GM21360 (cell line): ENCODE data around the gene PRKAG1.
"Not testable (repeated sequence)": the region's sequence is repeated elsewhere in the genome, so short reads cannot be mapped to it uniquely, and the experiment has no call there.

Source experiments
- ATAC-seq: cut with Tn5 transposase; IDR thresholded peaks from one replicate; pipeline ENCODE4 v1.9.1; 2021; ENCODE audit warnings: mild to moderate bottlenecking, moderate library complexity; ENCODE audit not compliant: unreplicated experiment

The PRKAG1 gene

DNA sequence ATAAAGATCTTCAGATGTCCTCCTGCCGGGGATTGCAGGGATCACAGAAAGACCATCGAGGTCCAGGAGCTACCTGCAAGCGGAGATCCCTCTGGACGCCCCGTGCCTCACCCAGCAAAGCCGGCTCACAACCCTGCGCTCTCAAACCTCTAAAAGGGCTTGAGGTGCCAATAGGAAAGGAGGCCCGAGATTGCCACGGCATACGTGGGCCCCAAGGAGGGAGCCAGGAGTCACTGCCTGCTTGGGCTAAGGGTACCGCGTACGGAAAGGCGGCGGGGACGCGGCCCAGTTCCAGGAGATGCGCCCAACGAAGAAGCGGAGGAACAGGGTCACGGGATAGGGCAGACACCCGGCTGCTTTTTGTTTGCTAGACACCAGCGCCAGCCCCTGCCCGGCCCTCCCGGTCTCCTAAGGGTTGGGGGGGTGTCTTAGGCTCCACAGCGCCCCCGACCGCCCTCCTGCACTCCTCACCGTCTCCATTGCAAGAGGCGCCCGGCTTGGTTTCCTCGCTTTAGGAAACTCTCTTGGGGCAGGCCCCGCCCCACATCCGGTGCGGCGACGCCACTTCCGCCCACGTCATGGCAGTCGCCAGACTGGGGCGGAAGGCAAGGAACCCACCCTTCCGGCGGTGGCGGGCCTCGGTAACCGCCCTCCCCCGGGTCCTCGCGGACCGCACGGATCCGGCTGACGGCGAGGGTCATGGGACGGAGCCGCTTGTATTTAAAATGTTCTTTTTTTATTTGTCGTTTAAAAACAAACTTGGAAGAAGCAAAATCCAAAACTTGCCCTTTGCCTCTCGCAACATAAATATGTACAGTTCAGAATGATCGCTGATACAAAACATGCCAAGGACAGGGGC is at the start of gene PRKAG1:
Gene PRKAG1, minus strand, starts transcription at position 516 of the 859 bp plus-strand sequence. Its CDS starts 36 bp downstream, at position 480.
- ATAC-seq = peak; percentile 78

GRCh38 chr12:49066120-49066519 is 47.5 kb upstream of the PRKAG1 start:
- ATAC-seq = no peak

GRCh38 chr12:49064767-49065152 is 46.2 kb upstream of the PRKAG1 start:
- ATAC-seq = no peak

- ATAC-seq = not testable (repeated sequence)
Measured at GRCh38 chr12:49061916-49062315, 43.3 kb upstream of the PRKAG1 start.

GRCh38 chr12:49061157-49061650 is 42.6 kb upstream of the PRKAG1 start:
- ATAC-seq = no peak

DNA sequence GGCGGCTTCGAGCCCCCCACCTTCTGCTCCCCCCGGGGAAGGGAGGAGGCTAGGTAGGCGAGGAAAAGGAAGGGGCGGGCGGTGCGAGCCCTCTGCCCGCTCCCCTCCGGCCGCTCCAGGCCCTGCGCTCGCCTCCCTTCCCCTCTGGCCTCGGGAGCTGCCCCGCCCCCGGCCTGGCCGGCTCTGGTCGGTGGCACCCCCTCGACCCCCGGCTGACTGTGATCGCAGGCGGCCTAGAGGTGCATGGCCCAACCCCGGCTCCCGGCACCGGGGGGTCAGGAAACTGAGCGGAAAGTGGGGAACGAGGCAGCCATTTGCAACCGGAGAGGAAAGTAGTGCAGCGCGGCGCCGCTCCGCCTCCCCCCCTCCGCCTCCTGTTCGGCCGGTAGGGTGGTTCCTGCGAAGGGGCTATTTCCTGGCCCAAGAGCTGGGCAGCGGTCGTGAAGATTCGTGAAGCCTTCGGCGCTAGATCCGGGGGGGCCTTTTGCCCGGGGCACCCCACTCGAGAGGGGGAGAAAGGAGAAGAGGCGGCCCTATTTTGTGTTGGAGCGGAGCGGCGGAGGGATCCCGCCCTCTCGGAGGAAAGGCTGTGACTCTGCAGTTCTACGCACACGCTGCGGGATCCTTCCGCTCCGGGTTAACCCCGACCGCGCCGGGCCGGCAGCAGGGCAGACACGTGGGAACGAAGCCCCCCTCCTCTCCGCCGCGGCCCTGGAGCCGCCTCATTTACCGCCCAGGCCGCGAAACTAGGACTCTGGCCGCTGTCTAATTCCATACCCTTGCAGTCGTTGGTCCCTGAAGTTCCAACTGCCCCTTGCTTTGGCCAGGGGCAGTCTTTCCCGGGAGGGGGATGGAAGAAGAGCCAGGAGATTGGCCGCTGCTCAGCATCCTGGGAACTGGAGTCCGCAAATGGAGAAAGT is 41.9 kb upstream of the PRKAG1 start, which contains the start of gene KMT2D:
Gene KMT2D, minus strand, starts transcription at position 558 of the 920 bp plus-strand sequence. CDS start 5,470 bp downstream, outside the sequence.
- ATAC-seq = peak; percentile 48

GRCh38 chr12:49059299-49060171 is 41.0 kb upstream of the PRKAG1 start:
- ATAC-seq = peak; percentile 18

DNA sequence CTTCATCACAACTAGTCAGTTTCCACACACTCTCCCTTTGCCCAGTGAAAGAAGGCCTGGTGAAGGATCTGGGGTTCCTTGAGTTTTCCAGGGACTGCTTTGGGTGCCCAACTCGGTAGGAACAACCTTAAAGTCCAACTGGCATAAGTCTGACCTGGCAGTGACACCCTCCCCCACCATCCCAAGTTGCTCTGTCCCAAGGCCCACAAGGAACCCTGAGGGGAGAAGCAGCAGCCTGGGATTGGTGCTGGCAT is 40.4 kb upstream of the PRKAG1 start:
- no peak for ATAC-seq

- ATAC-seq = no peak
Measured at GRCh38 chr12:49058366-49059044, 39.9 kb upstream of the PRKAG1 start.

GRCh38 chr12:49057888-49058287 is 39.3 kb upstream of the PRKAG1 start:
- no peak for ATAC-seq

DNA sequence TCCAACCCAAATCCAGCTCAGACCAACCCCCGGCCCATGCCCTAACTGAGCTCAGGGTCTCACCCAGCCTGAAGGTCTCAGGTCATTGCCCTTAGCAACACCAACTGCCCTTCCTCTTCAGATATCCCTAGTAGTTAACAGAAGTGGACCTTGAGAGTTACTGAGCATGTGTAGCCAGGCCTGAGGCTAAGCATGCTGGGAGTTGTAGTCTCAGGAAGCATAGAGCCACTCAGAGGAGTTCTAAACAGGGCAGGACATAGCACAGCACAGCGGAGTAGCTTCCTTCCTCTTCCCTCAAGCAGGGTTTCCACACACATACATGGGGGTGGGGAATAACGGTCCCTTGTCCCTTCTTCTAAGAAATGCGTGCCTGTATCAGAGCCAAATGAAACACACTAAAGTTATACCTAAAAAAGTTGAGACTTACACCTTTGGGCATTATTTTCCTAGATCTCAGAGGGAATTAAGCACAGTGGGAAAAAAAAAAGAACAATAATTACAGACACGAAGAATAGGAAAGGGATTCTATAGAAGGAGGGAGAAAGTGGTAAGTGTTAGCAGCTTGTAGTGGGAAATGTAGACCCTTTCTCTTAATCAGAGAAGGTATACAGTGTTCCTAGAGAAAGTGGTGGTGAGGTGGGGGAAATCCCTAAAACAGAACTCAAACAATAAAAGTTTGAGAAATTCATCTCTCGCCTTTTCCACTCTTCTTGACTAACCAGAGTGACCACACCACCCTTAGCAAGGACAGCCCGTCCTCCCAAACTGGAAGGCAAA is 37.6 kb upstream of the PRKAG1 start:
- ATAC-seq = peak; percentile 45

GRCh38 chr12:49055092-49055491 is 36.5 kb upstream of the PRKAG1 start:
- ATAC-seq = no peak

DNA sequence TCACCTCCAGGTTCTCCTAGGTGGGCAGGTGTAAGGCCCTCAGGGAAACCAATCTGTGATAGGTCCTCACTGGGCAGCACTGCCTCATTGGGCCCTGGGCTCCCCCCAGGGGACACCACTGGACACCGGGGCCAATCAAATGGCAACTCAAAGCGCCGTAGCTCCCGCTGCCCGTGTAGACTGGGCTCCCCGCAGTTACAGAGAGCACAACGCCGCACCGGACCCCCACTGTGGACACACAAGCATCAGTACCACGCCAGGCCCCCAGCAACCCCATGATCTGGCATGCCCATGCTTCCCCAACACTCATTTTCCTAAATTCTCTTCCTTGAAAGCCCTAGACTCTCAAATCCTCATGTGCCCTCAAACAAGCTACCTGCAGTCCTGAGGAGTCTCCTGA is 35.9 kb upstream of the PRKAG1 start:
- no peak for ATAC-seq

GRCh38 chr12:49054096-49054495 is 35.5 kb upstream of the PRKAG1 start:
- ATAC-seq = no peak

GRCh38 chr12:49052451-49053208 is 34.1 kb upstream of the PRKAG1 start:
- ATAC-seq = no peak

GRCh38 chr12:49051777-49052438 is 33.3 kb upstream of the PRKAG1 start:
- no peak for ATAC-seq

DNA sequence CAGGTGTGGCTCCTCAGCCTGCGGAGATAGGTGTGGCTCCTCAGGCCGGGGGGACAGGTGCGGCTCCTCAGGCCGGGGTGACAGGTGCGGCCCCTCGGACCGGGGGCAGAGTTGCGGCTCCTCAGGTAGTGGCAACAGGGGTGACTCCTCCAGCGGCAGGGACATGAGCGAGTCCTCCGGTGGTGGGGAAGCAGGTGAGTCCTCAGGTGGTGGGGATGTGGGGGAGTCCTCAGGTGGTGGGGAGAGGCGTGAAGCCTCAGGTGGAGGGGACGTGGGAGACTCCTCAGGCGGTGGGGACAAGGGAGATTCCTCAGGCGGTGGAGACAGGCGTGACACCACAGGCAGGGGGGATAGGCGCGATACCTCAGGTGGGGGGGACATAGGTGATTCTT is 32.8 kb upstream of the PRKAG1 start:
- ATAC-seq = no peak
